Activated naive CD8-positive, alpha-beta T cell treated with anti-CD3 and anti-CD28 coated beads, Interleukin-2, amount 10 ng/mL, durations not matched to agents 7 days and 5 days (primary cell): ENCODE data around the gene SNU13. TPM values are rescaled to one million over a fixed set of nuclear protein-coding genes. Genes with fewer than 3 reads are reported as not detected.
"Not testable (repeated sequence)": the region's sequence is repeated elsewhere in the genome, so short reads cannot be mapped to it uniquely, and the experiment has no call there.

Experiments used
- ATAC-seq: fragments of 150-1000 bp; cut with Tn5 transposase; one replicate; pipeline ENCODE4 v1.10.0; 2021; ENCODE audit warnings: low read depth, moderate library complexity
- POLR2A ChIA-PET: fragments of 350-600 bp; sonication (Branson Sonifier 250); formaldehyde crosslinking; loops from one replicate; lab custom pipeline; 2021; ENCODE audit warnings: antibody characterized with exemption; lab: Charles Lee
- DNase-seq: peaks from one replicate; pipeline ENCODE4 v3.0.0; 2021
- H3K27ac Mint-ChIP-seq: one replicate; pipeline ENCODE4 v1.8.0; 2022; ENCODE audit warnings: mild to moderate bottlenecking, mixed read lengths
- H3K27me3 Mint-ChIP-seq: one replicate; pipeline ENCODE4 v1.8.0; 2022; ENCODE audit warnings: mild to moderate bottlenecking, moderate library complexity, mixed read lengths
- H3K36me3 Mint-ChIP-seq: one replicate; pipeline ENCODE4 v1.8.0; 2021; ENCODE audit warnings: mild to moderate bottlenecking, mixed read lengths
- H3K4me1 Mint-ChIP-seq: one replicate; pipeline ENCODE4 v1.8.0; 2021; ENCODE audit warnings: mixed read lengths
- H3K4me3 Mint-ChIP-seq: one replicate; pipeline ENCODE4 v1.8.0; 2022; ENCODE audit warnings: mild to moderate bottlenecking, moderate library complexity, mixed read lengths
- H3K9me3 Mint-ChIP-seq: one replicate; pipeline ENCODE4 v1.8.0; 2021; ENCODE audit warnings: mixed read lengths
- total RNA-seq, 2 experiments: library from RNA; stranded (reverse); gene quantifications; one replicate each; pipeline ENCODE4 v1.2.3, GENCODE V29; 2021

SNU13 gene
- 100 to 1,000 TPM; 150 to 153 TPM for total RNA-seq

DNA sequence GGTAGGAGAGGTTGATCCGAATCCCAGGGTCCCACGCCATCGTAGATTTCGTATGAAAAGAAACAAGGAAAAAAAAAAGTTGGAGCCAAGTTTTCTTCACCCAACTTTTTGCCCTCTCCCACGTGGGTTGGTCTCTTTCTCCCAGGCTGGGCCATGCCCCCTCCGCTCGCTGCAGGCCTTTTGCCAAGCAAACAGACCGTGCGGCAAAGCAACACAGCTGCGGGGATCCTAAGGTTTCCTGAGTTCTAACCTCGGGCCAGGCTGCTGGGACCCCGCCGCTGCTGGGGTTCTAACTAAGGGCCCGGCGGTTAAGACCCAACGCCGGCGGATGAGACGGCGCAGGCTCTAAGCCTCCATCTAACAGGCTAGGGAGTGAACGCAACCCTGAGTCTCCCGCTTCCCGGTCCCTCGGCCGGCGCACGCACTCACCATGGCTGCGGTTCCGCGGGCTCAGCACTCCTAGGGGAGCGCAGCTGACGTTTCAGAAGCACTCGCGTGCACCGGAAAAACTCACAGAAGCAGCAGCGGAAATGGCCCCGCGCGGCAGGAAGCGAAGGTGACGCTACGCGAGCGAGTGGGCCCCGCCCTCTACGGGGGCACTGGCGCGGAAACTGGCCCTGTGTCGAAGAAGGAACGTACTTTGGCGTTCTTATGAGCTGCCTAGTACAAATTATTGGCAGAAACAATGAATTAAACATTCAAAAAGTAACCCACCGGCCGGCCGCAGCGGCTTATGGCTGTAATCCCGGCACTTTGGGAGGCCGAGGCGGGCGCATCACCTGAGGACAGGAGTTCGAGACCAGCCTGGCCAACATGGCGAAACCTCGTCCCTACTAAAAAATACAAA, at the start of gene SNU13:
TSS of gene SNU13 (minus strand) at position 503 of the 847 bp plus-strand sequence. CDS start at position 432, 71 bp downstream.
- POLR2A ChIA-PET = interaction anchor here (0.6 to 3.0 kb wide), 17 partner anchors 8 to 968 kb away, joined by 3 to 25 read pairs (median 5); partner anchors contain the start of genes CCDC134, CENPM, DESI1 and MEI1
- DNase-seq = peak; percentile 91
- H3K4me3 Mint-ChIP-seq = peak within 1 kb of the TSS; percentile 95
- no peaks in the 10 kb centered on the region for H3K27me3 Mint-ChIP-seq
- peak; percentile 90 for ATAC-seq
- H3K36me3 Mint-ChIP-seq = peaks cover 11% of the 10 kb centered on the region
- H3K4me1 Mint-ChIP-seq = peaks cover 22% of the 10 kb centered on the region
- no peaks in the 10 kb centered on the region for H3K9me3 Mint-ChIP-seq
- peak within 1 kb of the TSS; percentile 99 for H3K27ac Mint-ChIP-seq

DNA sequence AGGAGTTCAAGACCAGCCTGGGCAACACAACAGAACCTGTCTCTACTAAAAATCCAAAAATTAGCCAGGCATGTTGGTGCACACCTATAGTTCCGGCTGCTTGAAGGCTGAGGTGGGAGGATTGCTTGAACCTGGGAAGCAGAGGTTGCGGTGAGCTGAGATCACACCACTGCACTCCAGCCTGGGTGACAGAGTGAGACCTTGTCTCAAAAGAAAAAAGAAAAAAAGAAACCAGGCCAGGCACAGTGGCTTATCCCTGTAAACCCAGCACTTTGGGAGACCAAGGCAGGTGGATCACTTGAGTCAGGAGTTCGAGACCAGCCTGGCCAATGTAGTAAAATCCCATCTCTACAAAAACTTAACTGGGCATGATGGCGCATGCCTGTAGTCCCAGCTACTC, 44.6 kb upstream of the SNU13 start:
- H3K4me1 Mint-ChIP-seq, ATAC-seq, H3K27ac Mint-ChIP-seq, DNase-seq, H3K36me3 Mint-ChIP-seq, H3K9me3 Mint-ChIP-seq, H3K4me3 Mint-ChIP-seq, H3K27me3 Mint-ChIP-seq: not testable (repeated sequence)
- POLR2A ChIA-PET = interaction anchor here (0.6 kb wide), 1 partner anchor 20 kb away, joined by 3 read pairs; no protein-coding TSS in a partner anchor

DNA sequence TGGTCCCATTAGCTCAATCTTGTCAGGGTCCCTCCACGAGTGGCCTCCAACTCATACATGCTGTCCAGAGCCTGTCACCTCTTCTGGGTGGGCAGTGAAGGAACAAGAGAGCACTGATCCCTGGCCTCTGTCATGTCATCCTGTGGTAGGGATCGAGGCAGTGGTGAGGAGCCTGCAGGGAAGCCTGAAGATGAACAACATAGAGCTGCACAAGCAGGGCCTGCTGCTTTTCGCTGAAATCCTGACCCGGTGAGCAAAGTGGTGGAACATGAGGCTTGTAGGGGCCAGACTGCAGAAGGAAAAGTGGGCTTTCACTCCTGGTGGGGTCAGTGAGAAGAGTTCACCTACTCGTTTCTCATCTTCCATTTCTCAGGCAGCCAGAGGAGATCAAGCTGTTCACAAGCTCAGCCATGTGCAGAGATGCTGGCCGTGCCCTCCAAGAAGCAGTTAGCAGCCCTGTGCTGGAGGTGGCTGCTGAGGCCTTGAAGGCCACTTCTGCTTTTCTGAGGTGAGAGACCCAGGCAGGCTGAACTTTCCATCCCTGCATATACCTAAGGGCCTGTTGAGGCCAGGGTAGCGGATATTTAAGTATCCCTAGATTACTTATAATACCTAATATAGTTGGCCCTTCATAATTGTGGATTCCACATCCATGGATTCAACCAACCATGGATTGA, 43.6 kb upstream of the SNU13 start:
- no peak overlapping the region for H3K4me3 Mint-ChIP-seq
- H3K9me3 Mint-ChIP-seq = no peaks in the 10 kb centered on the region
- H3K4me1 Mint-ChIP-seq = no peaks in the 10 kb centered on the region
- ATAC-seq (no peak), DNase-seq (no peak)
- H3K27me3 Mint-ChIP-seq = peaks cover 2% of the 10 kb centered on the region
- no peaks in the 10 kb centered on the region for H3K36me3 Mint-ChIP-seq
- no peak overlapping the region for H3K27ac Mint-ChIP-seq
- POLR2A ChIA-PET = interaction anchor here (0.6 kb wide), 1 partner anchor 19 kb away, joined by 3 read pairs; no protein-coding TSS in a partner anchor

DNA sequence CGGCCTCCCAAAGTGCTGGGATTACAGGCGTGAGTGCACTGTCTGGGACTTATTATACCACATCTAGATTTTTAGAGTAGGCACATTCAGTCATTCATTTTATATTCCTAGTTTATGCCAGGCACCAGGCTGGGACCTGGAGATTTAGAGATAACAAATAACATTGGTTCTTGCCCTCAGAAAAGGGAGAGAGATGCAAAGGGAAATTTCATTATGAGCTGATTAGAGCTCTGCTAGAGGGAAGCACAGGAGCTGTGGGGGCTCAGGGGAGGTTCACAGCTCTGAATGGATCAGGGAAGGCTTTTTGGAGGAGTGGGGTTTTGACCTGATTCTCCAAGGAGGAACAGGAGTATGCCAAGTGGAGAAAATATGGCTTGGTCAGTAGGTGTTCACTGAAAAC, 42.9 kb upstream of the SNU13 start:
- Mint-ChIP-seq H3K4me1 (no peaks in the 10 kb centered on the region), H3K36me3 (no peaks in the 10 kb centered on the region), H3K27me3 (peaks cover 2% of the 10 kb centered on the region), H3K4me3 (no peak overlapping the region), H3K9me3 (no peaks in the 10 kb centered on the region), H3K27ac (no peak overlapping the region)
- no peak for ATAC-seq
- POLR2A ChIA-PET = no interaction called here
- no peak for DNase-seq

DNA sequence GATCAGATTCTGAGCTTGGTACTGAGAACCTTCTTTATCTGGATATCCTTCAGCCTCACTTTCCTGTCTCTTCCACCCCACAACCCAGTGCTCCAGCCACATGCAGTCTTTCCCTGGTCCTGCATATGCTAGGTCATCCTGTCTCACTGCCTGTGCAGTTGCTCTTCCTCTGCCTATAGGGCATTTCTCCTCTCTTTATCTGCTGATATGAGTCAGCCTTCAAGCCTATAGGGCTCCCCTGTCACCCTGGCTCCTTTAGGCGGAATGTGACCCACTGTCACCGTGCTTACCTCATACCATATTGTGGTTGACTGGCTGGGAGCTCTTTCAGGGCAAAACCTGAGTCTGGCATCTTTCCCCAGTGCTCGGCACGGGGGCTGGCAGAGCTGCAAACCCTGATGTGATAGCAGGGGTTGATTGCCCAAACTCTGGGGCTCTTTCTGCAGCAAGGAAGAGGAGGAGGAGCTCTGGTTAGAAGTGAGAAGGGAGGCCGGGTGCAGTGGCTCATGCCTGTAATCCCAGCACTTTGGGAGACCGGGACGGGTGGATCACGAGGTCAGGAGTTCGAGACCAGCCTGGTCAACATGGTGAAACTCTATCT, 36.9 kb upstream of the SNU13 start:
- Mint-ChIP-seq H3K36me3 (no peaks in the 10 kb centered on the region), H3K4me3 (no peak overlapping the region), H3K9me3 (no peaks in the 10 kb centered on the region), H3K27ac (no peak overlapping the region), H3K27me3 (peaks cover 2% of the 10 kb centered on the region), H3K4me1 (no peaks in the 10 kb centered on the region)
- no peak for DNase-seq
- no peak for ATAC-seq
- POLR2A ChIA-PET = no interaction called here

DNA sequence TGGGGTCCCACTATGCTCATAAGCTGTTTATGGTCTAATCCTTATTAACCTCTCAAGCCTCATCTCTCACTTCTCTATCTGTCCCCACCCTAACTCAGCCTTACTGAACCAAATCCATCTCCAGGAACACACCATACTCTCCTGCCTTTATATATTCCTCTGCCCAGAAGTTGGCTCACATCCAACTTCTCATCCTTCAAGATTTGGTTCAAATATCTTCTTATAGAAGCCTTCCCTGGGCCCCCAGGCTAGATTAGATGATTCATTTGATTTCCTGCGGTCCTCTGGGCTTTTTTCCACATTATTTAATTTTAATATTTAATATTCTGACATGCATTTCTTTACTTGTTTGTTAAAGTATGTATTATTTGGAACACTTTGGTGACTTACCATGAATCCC, 33.8 kb upstream of the SNU13 start:
- Mint-ChIP-seq H3K27me3 (no peaks in the 10 kb centered on the region), H3K27ac (no peak overlapping the region), H3K9me3 (no peaks in the 10 kb centered on the region), H3K4me3 (no peak overlapping the region), H3K4me1 (no peaks in the 10 kb centered on the region), H3K36me3 (no peaks in the 10 kb centered on the region)
- POLR2A ChIA-PET = no interaction called here
- DNase-seq (no peak), ATAC-seq (no peak)

- peaks cover 2% of the 10 kb centered on the region for H3K4me1 Mint-ChIP-seq
- POLR2A ChIA-PET = interaction anchor here (0.6 kb wide), 1 partner anchor 20 kb away, joined by 3 read pairs; no protein-coding TSS in a partner anchor
- ATAC-seq = no peak
- H3K27me3 Mint-ChIP-seq = peaks cover 13% of the 10 kb centered on the region
- H3K36me3 Mint-ChIP-seq = no peaks in the 10 kb centered on the region
- no peak overlapping the region for H3K27ac Mint-ChIP-seq
- H3K4me3 Mint-ChIP-seq = no peak overlapping the region
- no peak for DNase-seq
- H3K9me3 Mint-ChIP-seq = no peaks in the 10 kb centered on the region
Observed at GRCh38 chr22:41713004-41713403, 24.3 kb upstream of the SNU13 start.

DNA sequence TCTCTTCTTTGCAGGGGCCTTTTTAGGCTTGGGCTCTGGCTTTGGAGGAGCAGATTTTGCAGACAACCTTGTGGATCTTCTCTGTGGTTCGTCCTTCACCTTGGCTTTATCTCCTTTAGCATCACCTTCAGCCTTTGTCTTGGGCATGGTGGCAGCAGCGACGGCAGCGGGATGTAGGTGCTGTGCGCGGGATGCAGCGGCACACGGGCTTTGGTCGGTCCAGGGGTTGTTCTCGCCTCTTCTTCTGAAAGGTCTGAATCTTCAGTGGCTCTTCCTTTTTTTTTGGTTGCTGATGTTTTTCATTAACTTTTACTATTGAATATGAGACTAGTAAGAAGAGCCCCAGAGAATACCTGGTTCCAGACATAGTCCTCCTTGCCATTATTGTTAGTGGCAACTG, 20.7 kb upstream of the SNU13 start:
- Mint-ChIP-seq H3K4me1 (peaks cover 2% of the 10 kb centered on the region), H3K9me3 (no peaks in the 10 kb centered on the region), H3K4me3 (no peak overlapping the region), H3K27me3 (peaks cover 12% of the 10 kb centered on the region), H3K27ac (no peak overlapping the region), H3K36me3 (no peaks in the 10 kb centered on the region)
- ATAC-seq (no peak), DNase-seq (no peak)
- POLR2A ChIA-PET = no interaction called here

- Mint-ChIP-seq H3K27me3 (peaks cover 3% of the 10 kb centered on the region), H3K27ac (no peak overlapping the region), H3K4me3 (no peak overlapping the region), H3K36me3 (peaks cover 3% of the 10 kb centered on the region), H3K4me1 (peaks cover 7% of the 10 kb centered on the region), H3K9me3 (peaks cover 1% of the 10 kb centered on the region)
- DNase-seq (no peak), ATAC-seq (no peak)
- POLR2A ChIA-PET = interaction anchor here (1.1 kb wide), 1 partner anchor 44 kb away, joined by 3 read pairs; no protein-coding TSS in a partner anchor
Observed at GRCh38 chr22:41702763-41703162, 14.1 kb upstream of the SNU13 start.

DNA sequence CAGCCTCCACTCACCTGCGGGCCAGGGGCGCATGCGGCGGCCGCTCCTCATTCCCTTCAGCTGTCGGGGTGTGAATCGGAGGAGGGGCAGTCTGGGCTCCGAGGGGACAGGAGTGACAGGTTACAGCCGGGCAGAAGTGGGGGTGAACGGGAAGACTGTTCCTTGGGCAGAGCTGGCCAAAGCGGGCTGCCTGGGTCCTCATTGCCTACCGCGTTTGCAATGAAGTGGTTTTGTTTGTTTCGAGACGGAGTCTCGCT, 11.4 kb upstream of the SNU13 start:
- Mint-ChIP-seq H3K9me3 (peaks cover 1% of the 10 kb centered on the region), H3K4me3 (no peak overlapping the region), H3K27ac (no peak overlapping the region), H3K4me1 (peaks cover 12% of the 10 kb centered on the region), H3K36me3 (peaks cover 3% of the 10 kb centered on the region), H3K27me3 (peaks cover 3% of the 10 kb centered on the region)
- no peak for ATAC-seq
- no peak for DNase-seq
- POLR2A ChIA-PET = interaction anchor here (1.1 to 3.2 kb wide), 3 partner anchors 12 to 132 kb away, joined by 3 to 25 read pairs (median 10); partner anchors contain the start of genes SNU13 and SREBF2

- Mint-ChIP-seq H3K4me1 (peaks cover 12% of the 10 kb centered on the region), H3K27ac (peak within 1 kb of the TSS; percentile 89), H3K36me3 (peaks cover 3% of the 10 kb centered on the region), H3K27me3 (peaks cover 3% of the 10 kb centered on the region), H3K4me3 (peak within 1 kb of the TSS; percentile 77), H3K9me3 (peaks cover 1% of the 10 kb centered on the region)
- DNase-seq = peak; percentile 92
- peak; percentile 78 for ATAC-seq
- POLR2A ChIA-PET = interaction anchor here (0.9 to 3.4 kb wide), 10 partner anchors 11 to 247 kb away, joined by 3 to 25 read pairs (median 4); partner anchors contain the start of genes CCDC134, CENPM, SNU13 and SREBF2
Observed at GRCh38 chr22:41699264-41700107, 10.8 kb upstream of the SNU13 start, which contains the start of gene MEI1. MEI1 (plus strand) TSS chr22:41699503; CDS start chr22:41699539, 36 bp downstream.

DNA sequence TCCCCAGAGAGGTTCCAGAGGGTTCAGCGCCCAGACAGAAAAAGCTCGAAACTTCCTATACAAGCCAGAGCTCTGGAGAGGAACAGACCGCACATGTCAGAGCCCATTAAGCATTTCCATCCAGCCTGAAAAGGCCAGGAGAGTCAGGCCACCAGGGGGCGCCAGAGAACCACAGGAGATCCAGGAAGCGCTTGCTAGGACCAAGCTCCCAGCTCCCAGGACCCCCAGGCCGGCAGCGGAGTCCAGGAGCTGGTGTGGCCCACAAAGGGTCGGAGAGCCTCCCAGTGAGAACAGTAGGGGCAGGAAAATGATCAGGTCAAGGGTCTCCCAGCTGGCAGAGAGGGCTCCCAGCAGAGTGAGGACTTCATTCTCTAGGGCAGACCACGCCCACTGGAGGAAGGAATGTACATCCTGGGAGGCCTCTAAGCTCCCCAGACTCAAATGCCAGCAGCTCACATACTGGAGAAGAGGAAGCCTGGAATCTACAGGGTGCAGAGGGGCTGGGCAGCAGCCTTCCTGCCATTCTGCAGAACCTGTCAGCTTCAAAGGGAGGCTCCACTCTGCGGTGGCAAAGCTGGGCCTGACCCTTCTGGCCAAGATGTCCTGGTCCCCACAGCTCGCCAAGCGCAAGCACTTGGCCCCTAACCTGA, 8.6 kb upstream of the SNU13 start:
- peak overlapping the region; percentile 24 for H3K4me3 Mint-ChIP-seq
- H3K4me1 Mint-ChIP-seq = peaks cover 12% of the 10 kb centered on the region
- DNase-seq = peak; percentile 96
- peaks cover 3% of the 10 kb centered on the region for H3K36me3 Mint-ChIP-seq
- peak; percentile 65 for ATAC-seq
- H3K27me3 Mint-ChIP-seq = peaks cover 3% of the 10 kb centered on the region
- peaks cover 1% of the 10 kb centered on the region for H3K9me3 Mint-ChIP-seq
- peak overlapping the region; percentile 77 for H3K27ac Mint-ChIP-seq
- POLR2A ChIA-PET = interaction anchor here (0.7 to 3.4 kb wide), 9 partner anchors 8 to 249 kb away, joined by 3 to 20 read pairs (median 7); partner anchors contain the start of genes CCDC134, CENPM, SNU13 and SREBF2
